Mesendoderm (in vitro differentiated cells): ENCODE measurements around the gene OR6S1.

Experiments
- DNase-seq: peaks from one replicate; pipeline ENCODE4 v3.0.0; 2013
- H2AK5ac ChIP-seq: 2 replicates; pipeline ENCODE4 v1.6.1; 2013; ENCODE audit warnings: low read length, inconsistent platforms
- H2BK120ac ChIP-seq: 2 replicates; pipeline ENCODE4 v1.6.1; 2013; ENCODE audit warnings: low read depth, mild to moderate bottlenecking, low read length, moderate library complexity, mixed read lengths
- H2BK15ac ChIP-seq: replicated peaks from 2 replicates; pipeline ENCODE4 v1.6.1; 2013; ENCODE audit warnings: low read depth, mild to moderate bottlenecking, moderate library complexity
- H2BK5ac ChIP-seq: 2 replicates; pipeline ENCODE4 v1.6.1; 2013; ENCODE audit warnings: low read length, inconsistent platforms
- H3K18ac ChIP-seq: 2 replicates; pipeline ENCODE4 v1.6.1; 2013; ENCODE audit warnings: mild to moderate bottlenecking, low read length, mixed read lengths
- H3K23ac ChIP-seq: one replicate; pipeline ENCODE4 v1.6.1; 2013; ENCODE audit warnings: low read length
- H3K27ac ChIP-seq: 2 replicates; pipeline ENCODE4 v1.5.1; 2013; ENCODE audit warnings: low read depth, mild to moderate bottlenecking, inconsistent platforms, low read length, moderate library complexity
- H3K27me3 ChIP-seq: 2 replicates; pipeline ENCODE4 v1.6.1; 2013; ENCODE audit warnings: low read length, control low read depth, mild to moderate bottlenecking, inconsistent platforms; ENCODE audit not compliant: insufficient read depth, poor library complexity
- H3K36me3 ChIP-seq: 2 replicates; pipeline ENCODE4 v1.6.1; 2013; ENCODE audit warnings: low read length, inconsistent platforms; ENCODE audit not compliant: control insufficient read depth, insufficient read depth
- H3K4ac ChIP-seq: one replicate; pipeline ENCODE4 v1.6.1; 2013; ENCODE audit warnings: low read depth, mild to moderate bottlenecking, low read length, moderate library complexity
- H3K4me1 ChIP-seq: 2 replicates; pipeline ENCODE4 v1.6.1; 2013; ENCODE audit warnings: low read depth, low read length, inconsistent platforms; ENCODE audit not compliant: control insufficient read depth
- H3K4me2 ChIP-seq: 2 replicates; pipeline ENCODE4 v1.6.1; 2013; ENCODE audit warnings: low read length
- H3K4me3 ChIP-seq: 2 replicates; pipeline ENCODE4 v1.5.1; 2013; ENCODE audit warnings: mild to moderate bottlenecking, low read length
- H3K56ac ChIP-seq: one replicate; pipeline ENCODE4 v1.6.1; 2013; ENCODE audit warnings: low read length
- H3K79me1 ChIP-seq: 2 replicates; pipeline ENCODE4 v1.6.1; 2013; ENCODE audit warnings: low read length, inconsistent platforms
- H3K79me2 ChIP-seq: 2 replicates; pipeline ENCODE4 v1.6.1; 2013; ENCODE audit warnings: mild to moderate bottlenecking, low read length; ENCODE audit not compliant: control insufficient read depth, insufficient read depth
- H3K9ac ChIP-seq: 2 replicates; pipeline ENCODE4 v1.6.1; 2013; ENCODE audit warnings: low read length, inconsistent platforms
- H4K5ac ChIP-seq: one replicate; pipeline ENCODE4 v1.6.1; 2013; ENCODE audit warnings: low read length
- H4K8ac ChIP-seq: one replicate; pipeline ENCODE4 v1.6.1; 2013; ENCODE audit warnings: low read depth, mild to moderate bottlenecking, control low read depth, low read length, moderate library complexity
- WGBS: extraction: QIAGEN DNeasy Blood & Tissue Kit; methylation state at CpG from one replicate; pipeline ENCODE4 v1.1.7; 2013; ENCODE audit warnings: low lambda C conversion rate, missing lambda C conversion rate; ENCODE audit not compliant: insufficient coverage; ENCODE audit errors: extremely low coverage; 5-methylcytosine and 5-hydroxymethylcytosine counted together

OR6S1 gene

GRCh38 chr14:20631880-20632389, 9.6 kb downstream of the OR6S1 start:
- no CpG with 5 or more reads among the region's 18 CpGs for WGBS
- H3K27me3 ChIP-seq: no peaks in the 10 kb centered on the region
- peak; percentile 86 for DNase-seq

GRCh38 chr14:20631023-20631879, 10.2 kb downstream of the OR6S1 start:
- H3K4me2 ChIP-seq: peak overlapping the region; percentile 95
- peak overlapping the region; percentile 74 for H3K9ac ChIP-seq
- H2BK15ac ChIP-seq: no peak overlapping the region
- H3K36me3 ChIP-seq: no peaks in the 10 kb centered on the region
- no peak overlapping the region for H2AK5ac ChIP-seq
- H3K18ac ChIP-seq: peak overlapping the region; percentile 21
- WGBS: no CpG with 5 or more reads among the region's 19 CpGs
- no peak overlapping the region for H3K23ac ChIP-seq
- no peaks in the 10 kb centered on the region for H3K27me3 ChIP-seq
- no peak overlapping the region for H4K8ac ChIP-seq
- H4K5ac ChIP-seq: no peak overlapping the region
- no peaks in the 10 kb centered on the region for H3K79me1 ChIP-seq
- H3K4ac ChIP-seq: no peak overlapping the region
- H3K4me1 ChIP-seq: peaks cover 12% of the 10 kb centered on the region
- H3K56ac ChIP-seq: peak overlapping the region; percentile 86
- H2BK120ac ChIP-seq: no peak overlapping the region
- H3K79me2 ChIP-seq: no peaks in the 10 kb centered on the region
- H3K4me3 ChIP-seq: peak overlapping the region; percentile 71
- peak; percentile 85 for DNase-seq
- H3K27ac ChIP-seq: peak overlapping the region; percentile 72
- no peak overlapping the region for H2BK5ac ChIP-seq

More at GRCh38 chr14:20631880-20632389, 9.6 kb downstream of the OR6S1 start:
- H3K23ac ChIP-seq: no peak overlapping the region
- H3K4me2 ChIP-seq: peak overlapping the region; percentile 95
- H3K4me1 ChIP-seq: peaks cover 8% of the 10 kb centered on the region
- H2BK120ac ChIP-seq: no peak overlapping the region
- no peaks in the 10 kb centered on the region for H3K79me2 ChIP-seq
- no peak overlapping the region for H2AK5ac ChIP-seq
- H2BK15ac ChIP-seq: no peak overlapping the region
- H3K4ac ChIP-seq: no peak overlapping the region
- no peak overlapping the region for H3K27ac ChIP-seq
- peak overlapping the region; percentile 59 for H3K4me3 ChIP-seq
- no peak overlapping the region for H2BK5ac ChIP-seq
- no peaks in the 10 kb centered on the region for H3K79me1 ChIP-seq
- H3K36me3 ChIP-seq: no peaks in the 10 kb centered on the region
- H3K18ac ChIP-seq: no peak overlapping the region
- H4K5ac ChIP-seq: no peak overlapping the region
- H4K8ac ChIP-seq: no peak overlapping the region
- H3K9ac ChIP-seq: peak overlapping the region; percentile 74
- H3K56ac ChIP-seq: peak overlapping the region; percentile 82

DNA sequence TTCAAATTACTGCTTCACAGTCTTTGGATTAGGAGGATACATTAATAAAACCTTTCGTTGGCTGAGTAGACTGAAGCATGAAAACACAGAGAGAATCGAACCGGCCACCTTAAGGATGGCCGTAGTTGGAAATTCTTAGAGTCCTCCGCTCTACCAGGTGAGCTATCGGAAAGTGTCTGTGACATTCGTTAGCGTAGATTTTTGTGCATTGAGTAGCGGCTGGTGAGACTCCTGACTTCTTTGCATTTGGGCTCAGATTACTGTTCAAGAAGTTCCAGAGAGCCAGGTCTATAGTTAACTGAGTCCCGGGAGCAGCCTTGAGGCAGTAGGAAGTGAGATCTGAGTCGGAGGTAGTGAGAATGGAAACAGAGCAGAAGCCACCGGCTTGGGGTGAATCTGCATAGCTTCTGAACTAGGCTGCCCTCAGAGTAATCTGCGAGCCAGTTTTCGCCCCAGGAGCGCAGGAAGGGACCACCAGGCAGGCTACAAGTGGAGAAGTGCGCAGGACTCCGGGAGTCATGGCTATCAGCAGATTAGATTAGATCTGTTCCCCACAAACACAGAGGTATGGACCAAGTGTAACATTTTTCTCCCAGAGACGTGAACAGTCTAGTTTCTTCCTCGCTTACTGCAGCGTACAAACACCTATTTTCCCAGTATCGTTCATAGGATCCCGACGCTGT, 11.0 kb downstream of the OR6S1 start:
- H4K5ac ChIP-seq: no peak overlapping the region
- WGBS: no CpG with 5 or more reads among the region's 23 CpGs
- peak overlapping the region; percentile 74 for H3K9ac ChIP-seq
- H2BK120ac ChIP-seq: no peak overlapping the region
- peak overlapping the region; percentile 49 for H2BK5ac ChIP-seq
- no peak overlapping the region for H3K4ac ChIP-seq
- H3K4me2 ChIP-seq: peak overlapping the region; percentile 70
- DNase-seq: peak; percentile 94
- no peaks in the 10 kb centered on the region for H3K79me1 ChIP-seq
- no peaks in the 10 kb centered on the region for H3K27me3 ChIP-seq
- no peak overlapping the region for H3K23ac ChIP-seq
- H4K8ac ChIP-seq: no peak overlapping the region
- H3K36me3 ChIP-seq: no peaks in the 10 kb centered on the region
- H3K18ac ChIP-seq: peak overlapping the region; percentile 21
- H2BK15ac ChIP-seq: no peak overlapping the region
- peak overlapping the region; percentile 72 for H3K27ac ChIP-seq
- peaks cover 12% of the 10 kb centered on the region for H3K4me1 ChIP-seq
- H3K56ac ChIP-seq: peak overlapping the region; percentile 86
- H3K79me2 ChIP-seq: no peaks in the 10 kb centered on the region
- no peak overlapping the region for H2AK5ac ChIP-seq
- H3K4me3 ChIP-seq: peak overlapping the region; percentile 71

- no peaks in the 10 kb centered on the region for H3K79me1 ChIP-seq
- H3K36me3 ChIP-seq: no peaks in the 10 kb centered on the region
- peaks cover 12% of the 10 kb centered on the region for H3K4me1 ChIP-seq
- peak overlapping the region; percentile 20 for H3K4me2 ChIP-seq
- H3K4ac ChIP-seq: no peak overlapping the region
- WGBS: no CpG with 5 or more reads among the region's 10 CpGs
- no peak overlapping the region for H2BK120ac ChIP-seq
- H2BK5ac ChIP-seq: no peak overlapping the region
- no peaks in the 10 kb centered on the region for H3K27me3 ChIP-seq
- no peak overlapping the region for H4K8ac ChIP-seq
- no peak overlapping the region for H3K4me3 ChIP-seq
- H3K18ac ChIP-seq: no peak overlapping the region
- H2AK5ac ChIP-seq: no peak overlapping the region
- H4K5ac ChIP-seq: no peak overlapping the region
- H2BK15ac ChIP-seq: no peak overlapping the region
- H3K79me2 ChIP-seq: no peaks in the 10 kb centered on the region
- H3K27ac ChIP-seq: no peak overlapping the region
- H3K56ac ChIP-seq: peak overlapping the region; percentile 51
- no peak overlapping the region for H3K23ac ChIP-seq
- DNase-seq: peak; percentile 62
- peak overlapping the region; percentile 43 for H3K9ac ChIP-seq
These were observed 13.2 kb downstream of the OR6S1 start for GRCh38 chr14:20628063-20628854.

GRCh38 chr14:20627346-20628027, 14.0 kb downstream of the OR6S1 start:
- Histone ChIP-seq H4K5ac (no peak overlapping the region), H2BK120ac (no peak overlapping the region), H3K79me1 (no peaks in the 10 kb centered on the region), H3K9ac (no peak overlapping the region), H3K56ac (peak overlapping the region; percentile 59), H3K27ac (no peak overlapping the region), H4K8ac (no peak overlapping the region), H3K4me2 (no peak overlapping the region), H3K79me2 (no peaks in the 10 kb centered on the region), H3K4me1 (peaks cover 12% of the 10 kb centered on the region), H3K27me3 (no peaks in the 10 kb centered on the region), H3K4me3 (no peak overlapping the region), H3K4ac (no peak overlapping the region), H3K23ac (no peak overlapping the region), H3K18ac (no peak overlapping the region), H2BK15ac (no peak overlapping the region), H2BK5ac (no peak overlapping the region), H2AK5ac (no peak overlapping the region), H3K36me3 (no peaks in the 10 kb centered on the region)
- no peak for DNase-seq
- no CpG with 5 or more reads among the region's 5 CpGs for WGBS
